Stimulated activated naive CD8-positive, alpha-beta T cell treated with anti-CD3 and anti-CD28 coated beads, Interleukin-15, Interleukin-2, amounts not matched to agents 100 U/mL and 50 U/mL, for 24 hours (primary cell): ENCODE data around the gene ZFP91.
"Not testable (repeated sequence)": the region's sequence is repeated elsewhere in the genome, so short reads cannot be mapped to it uniquely, and the experiment has no call there.

ENCODE experiments used
- ATAC-seq: fragments of 150-1000 bp; cut with Tn5 transposase; one replicate; pipeline ENCODE4 v1.10.0; 2021
- DNase-seq: peaks from one replicate; pipeline ENCODE4 v3.0.0; 2021

The ZFP91 gene, protein sequence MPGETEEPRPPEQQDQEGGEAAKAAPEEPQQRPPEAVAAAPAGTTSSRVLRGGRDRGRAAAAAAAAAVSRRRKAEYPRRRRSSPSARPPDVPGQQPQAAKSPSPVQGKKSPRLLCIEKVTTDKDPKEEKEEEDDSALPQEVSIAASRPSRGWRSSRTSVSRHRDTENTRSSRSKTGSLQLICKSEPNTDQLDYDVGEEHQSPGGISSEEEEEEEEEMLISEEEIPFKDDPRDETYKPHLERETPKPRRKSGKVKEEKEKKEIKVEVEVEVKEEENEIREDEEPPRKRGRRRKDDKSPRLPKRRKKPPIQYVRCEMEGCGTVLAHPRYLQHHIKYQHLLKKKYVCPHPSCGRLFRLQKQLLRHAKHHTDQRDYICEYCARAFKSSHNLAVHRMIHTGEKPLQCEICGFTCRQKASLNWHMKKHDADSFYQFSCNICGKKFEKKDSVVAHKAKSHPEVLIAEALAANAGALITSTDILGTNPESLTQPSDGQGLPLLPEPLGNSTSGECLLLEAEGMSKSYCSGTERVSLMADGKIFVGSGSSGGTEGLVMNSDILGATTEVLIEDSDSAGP

GRCh38 chr11:58578635-58579191, at the start of gene ZFP91:
Gene ZFP91 (plus strand): TSS chr11:58579063. CDS start chr11:58579282, 219 bp downstream.
- ATAC-seq (peak; percentile 57), DNase-seq (peak; percentile 96)

DNA sequence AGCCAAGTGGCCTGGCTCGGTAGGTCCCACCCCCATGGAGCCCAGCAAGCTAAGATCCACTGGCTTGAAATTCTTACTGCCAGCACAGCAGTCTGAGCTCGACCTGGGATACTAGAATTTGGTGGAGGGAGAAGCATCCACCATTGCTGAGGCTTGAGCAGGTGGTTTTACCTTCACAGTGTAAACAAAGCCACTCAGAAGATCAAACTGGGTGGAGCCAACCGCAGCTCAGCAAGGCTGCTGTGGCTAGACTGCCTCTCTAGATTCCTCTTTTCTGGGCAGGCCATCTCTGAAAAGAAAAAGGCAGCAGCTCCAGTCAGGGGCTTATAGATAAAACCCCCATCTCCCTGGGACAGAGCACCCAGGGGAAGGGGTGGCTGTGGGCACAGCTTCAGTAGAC, 48.6 kb upstream of the ZFP91 start:
- ATAC-seq (no peak), DNase-seq (no peak)

- no peak for ATAC-seq
- no peak for DNase-seq
These were observed 47.0 kb upstream of the ZFP91 start for GRCh38 chr11:58531865-58532341.

DNA sequence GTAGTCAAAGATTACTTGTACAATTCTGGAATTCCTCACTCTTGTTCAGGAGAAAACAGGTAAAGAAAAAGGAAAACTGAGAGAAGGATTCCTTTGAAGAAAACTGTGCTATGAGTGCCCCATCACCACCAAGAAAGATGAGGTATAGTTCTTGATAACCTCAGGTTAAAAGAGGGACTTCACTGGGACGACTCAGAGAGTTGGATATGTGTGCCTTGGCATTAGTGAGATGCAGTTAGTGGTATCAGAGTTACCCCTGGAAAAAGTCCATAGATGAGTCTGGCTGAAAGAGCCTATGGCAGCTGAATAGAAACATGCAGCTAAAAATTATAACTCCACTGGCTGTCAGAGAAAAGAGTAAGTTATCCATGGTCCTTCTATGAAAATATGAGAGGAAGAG, 32.0 kb upstream of the ZFP91 start:
- DNase-seq (no peak), ATAC-seq (no peak)

DNA sequence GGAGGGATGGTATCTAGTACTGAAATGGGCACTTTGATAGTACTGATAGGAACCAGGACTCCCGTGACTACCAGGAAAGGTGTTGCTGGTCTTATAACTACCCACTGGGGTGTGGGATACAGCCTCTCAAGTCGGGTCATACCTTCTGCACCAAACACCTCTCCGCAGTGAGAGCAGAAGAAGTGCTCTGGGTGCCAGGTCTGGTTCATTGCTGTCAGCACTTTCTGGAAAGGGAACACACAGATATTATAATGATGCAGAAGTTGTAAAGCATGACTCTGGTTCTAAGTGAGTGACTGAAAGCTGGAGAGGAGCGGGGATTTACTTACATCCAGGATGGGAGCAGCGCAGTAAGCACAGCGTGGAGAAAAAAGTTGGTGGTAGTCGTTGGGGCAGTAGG, 29.2 kb upstream of the ZFP91 start:
- no peak for ATAC-seq
- no peak for DNase-seq

- ATAC-seq (no peak), DNase-seq (no peak)
These were observed 18.0 kb upstream of the ZFP91 start for GRCh38 chr11:58560842-58561241.

DNA sequence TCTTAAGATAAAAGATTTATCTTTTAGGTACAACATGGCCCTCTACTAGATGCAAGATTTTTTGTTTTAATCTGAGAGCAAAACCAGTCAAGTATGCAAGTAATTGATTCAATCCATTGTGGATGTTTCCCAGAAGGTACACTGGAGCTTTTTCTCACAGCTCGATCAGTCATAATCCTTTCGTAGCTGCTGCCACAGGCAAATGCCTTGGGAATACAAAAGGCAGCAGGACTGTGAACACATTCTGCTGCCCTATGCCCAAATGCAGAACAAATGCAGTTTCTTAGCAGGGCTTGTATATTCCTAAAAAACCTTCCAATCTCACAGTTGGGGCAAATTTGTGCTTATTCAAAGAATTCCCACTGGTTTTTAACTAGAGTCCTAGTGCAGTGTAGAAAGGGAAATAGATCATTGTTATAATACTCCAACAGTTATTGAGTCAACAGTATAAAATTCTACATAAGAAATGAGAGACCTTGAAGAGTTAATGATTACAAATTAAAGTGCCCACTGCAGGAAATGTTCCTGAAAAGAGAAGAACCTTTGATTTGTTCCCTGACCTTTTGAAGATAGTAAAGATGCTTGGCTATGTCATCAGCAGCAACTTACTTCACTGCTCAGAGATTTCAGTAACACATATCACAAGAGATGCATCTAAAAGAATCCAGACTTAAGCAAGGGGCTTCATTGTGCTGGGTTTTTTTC, 17.3 kb upstream of the ZFP91 start:
- ATAC-seq (no peak), DNase-seq (no peak)

GRCh38 chr11:58562375-58562800, 16.5 kb upstream of the ZFP91 start:
- ATAC-seq (no peak), DNase-seq (no peak)

- no peak for ATAC-seq
These were observed 14.6 kb upstream of the ZFP91 start for GRCh38 chr11:58564231-58564630.

GRCh38 chr11:58567889-58568512, 10.9 kb upstream of the ZFP91 start:
- DNase-seq, result peak; percentile 77
- peak; percentile 88 for ATAC-seq

More at GRCh38 chr11:58564231-58564630, 14.6 kb upstream of the ZFP91 start:
- no peak for DNase-seq

- peak; percentile 22 for DNase-seq
- ATAC-seq, result not testable (repeated sequence)
These were observed 6.0 kb upstream of the ZFP91 start for GRCh38 chr11:58572906-58573305.

- ATAC-seq (peak; percentile 32), DNase-seq (peak; percentile 78)
These were observed 5.3 kb upstream of the ZFP91 start for GRCh38 chr11:58573451-58574104.

GRCh38 chr11:58574881-58575280, 4.0 kb upstream of the ZFP91 start:
- no peak for ATAC-seq

GRCh38 chr11:58575377-58576020, 3.4 kb upstream of the ZFP91 start, which contains the start of gene LPXN:
Gene LPXN (minus strand): TSS chr11:58575856. CDS start chr11:58575772, 84 bp downstream.
- ATAC-seq (no peak), DNase-seq (peak; percentile 51)

More at GRCh38 chr11:58574881-58575280, 4.0 kb upstream of the ZFP91 start:
- no peak for DNase-seq

DNA sequence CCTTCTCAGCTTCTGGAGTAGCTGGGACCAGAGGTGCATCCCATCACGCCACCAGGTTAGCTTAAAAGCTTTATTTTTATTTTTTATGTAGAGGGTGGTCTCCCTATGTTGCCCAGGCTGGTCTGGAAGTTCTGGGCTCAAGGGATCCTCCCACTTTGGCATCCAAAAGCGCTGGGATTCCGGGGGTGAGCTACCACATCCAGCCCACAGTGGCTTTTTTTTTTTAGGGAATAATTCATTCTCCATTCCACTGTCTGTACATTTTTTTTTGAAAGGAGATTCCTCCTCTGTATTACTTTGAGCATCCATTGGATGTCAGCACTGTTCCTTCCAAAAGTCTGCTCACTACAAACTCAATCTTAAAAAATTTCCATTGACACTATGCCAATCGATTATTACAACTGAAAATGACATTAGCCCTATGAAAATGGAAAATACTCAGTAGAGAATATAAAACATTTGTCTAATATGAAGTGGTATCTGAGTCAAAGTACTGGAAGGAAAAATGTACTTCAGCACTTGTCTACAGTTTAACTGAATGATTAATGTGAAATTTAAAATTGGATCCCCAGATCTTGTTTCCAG, 1.9 kb upstream of the ZFP91 start:
- DNase-seq, result no peak
- no peak for ATAC-seq

DNA sequence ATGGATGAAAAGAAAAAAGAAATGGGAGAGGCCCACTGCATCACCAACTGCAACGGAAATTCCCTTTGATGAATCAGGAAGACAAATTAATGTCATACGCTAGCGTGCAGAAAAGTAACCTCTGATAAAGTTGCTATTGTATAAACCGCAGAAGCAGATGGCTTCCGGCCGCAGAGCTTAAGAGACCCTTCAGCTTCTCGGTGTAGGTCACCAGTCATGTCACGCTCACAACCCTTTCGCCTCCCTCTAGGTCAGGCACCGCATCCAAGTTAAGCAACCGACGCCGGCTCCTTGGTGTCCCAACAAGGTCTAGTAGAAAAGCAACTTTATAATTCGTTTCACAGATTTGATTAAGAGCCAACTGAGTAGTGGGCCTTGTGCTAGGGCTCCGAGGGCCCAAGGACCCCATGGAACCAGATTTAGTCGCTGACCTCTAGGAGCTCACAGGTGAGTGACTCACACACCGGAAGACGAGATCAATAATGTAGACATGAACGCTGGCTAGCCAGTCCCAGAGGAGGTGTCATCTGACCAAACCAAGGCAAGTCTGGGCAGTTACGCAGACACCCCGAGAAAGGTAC, 1.2 kb upstream of the ZFP91 start:
- peak; percentile 55 for ATAC-seq

DNA sequence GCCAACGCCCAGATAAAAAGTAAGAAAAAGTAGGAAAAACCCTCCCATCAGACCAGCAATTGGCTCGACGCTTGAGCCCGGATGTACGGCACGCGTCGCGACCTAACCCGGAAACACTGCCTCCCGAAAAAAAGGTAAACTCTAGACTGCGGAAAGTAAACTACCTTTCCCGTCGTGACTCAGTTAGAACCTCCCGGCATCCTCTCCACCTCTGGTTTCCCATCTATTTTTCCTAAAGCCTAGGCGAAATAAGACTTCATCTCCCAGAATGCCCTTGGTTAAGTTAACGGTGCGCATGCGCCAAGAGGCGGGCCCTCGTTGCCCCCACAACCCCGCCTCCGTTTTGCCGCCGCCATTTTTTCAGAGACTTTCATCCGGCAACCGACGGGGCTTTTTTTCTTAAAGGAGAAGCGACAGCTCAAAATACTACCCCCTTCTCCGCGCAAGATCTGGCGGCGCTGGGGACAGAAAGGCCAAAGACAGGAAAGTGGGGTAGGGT, 678 bp upstream of the ZFP91 start:
- ATAC-seq (peak; percentile 41), DNase-seq (peak; percentile 90)

More for the DNA sequence above, 1.2 kb upstream of the ZFP91 start:
- DNase-seq, result peak; percentile 78

DNA sequence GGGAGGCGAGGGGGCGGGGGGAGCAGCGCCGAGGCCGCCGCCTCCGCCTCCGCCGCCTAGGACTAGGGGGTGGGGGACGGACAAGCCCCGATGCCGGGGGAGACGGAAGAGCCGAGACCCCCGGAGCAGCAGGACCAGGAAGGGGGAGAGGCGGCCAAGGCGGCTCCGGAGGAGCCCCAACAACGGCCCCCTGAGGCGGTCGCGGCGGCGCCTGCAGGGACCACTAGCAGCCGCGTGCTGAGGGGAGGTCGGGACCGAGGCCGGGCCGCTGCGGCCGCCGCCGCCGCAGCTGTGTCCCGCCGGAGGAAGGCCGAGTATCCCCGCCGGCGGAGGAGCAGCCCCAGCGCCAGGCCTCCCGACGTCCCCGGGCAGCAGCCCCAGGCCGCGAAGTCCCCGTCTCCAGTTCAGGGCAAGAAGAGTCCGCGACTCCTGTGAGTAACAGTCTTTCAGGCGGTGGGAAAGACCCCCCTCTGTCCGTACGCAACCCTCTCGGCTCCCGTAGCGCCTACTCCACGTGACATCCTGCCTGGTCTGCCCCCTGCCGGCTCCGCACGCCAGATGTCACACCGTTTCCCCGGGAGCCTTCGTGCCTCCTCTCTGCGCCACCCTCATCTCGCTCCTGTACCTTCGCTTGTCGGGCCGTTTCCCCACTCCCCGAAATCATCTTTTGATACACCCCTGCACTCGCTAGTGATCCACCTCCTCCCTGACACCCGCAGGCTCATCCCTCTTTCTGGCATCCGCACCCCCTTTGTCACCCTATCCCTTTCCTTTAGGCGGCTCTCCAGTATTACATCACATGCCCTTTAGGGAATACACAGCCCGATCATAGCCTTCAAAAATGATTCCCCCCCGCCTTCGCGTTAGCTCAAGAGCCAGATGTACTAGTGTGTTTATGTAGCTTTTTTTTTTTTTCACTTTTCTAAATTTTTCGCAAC, 598 bp downstream of the ZFP91 start:
- ATAC-seq (peak; percentile 50), DNase-seq (peak; percentile 92)

- no peak for ATAC-seq
- no peak for DNase-seq
These were observed 1.4 kb downstream of the ZFP91 start for GRCh38 chr11:58580311-58580710.
